NCI-H526 treated with DMSO at 0.1 percent for 48 hours (cell line): ENCODE measurements around the gene ZDHHC3.

Experiments used
- DNase-seq: peaks from one replicate; lab custom pipeline; 2025; lab: John Stamatoyannopoulos, UW

The ZDHHC3 gene

GRCh38 chr3:44976002-44976815 is at the start of gene ZDHHC3, which contains the start of gene EXOSC7:
ZDHHC3 (minus strand) TSS chr3:44976174; CDS start chr3:44959436, 16,738 bp downstream.
EXOSC7 (plus strand) TSS chr3:44976244; CDS start chr3:44976278, 34 bp downstream.
- DNase-seq: peak; percentile 43

- no peak for DNase-seq
These were observed 48.7 kb upstream of the ZDHHC3 start for GRCh38 chr3:45024542-45025255.

GRCh38 chr3:45023675-45024074 is 47.7 kb upstream of the ZDHHC3 start:
- no peak for DNase-seq

GRCh38 chr3:45021524-45022297 is 45.7 kb upstream of the ZDHHC3 start:
- DNase-seq: no peak

GRCh38 chr3:45020534-45020933 is 44.6 kb upstream of the ZDHHC3 start:
- no peak for DNase-seq

GRCh38 chr3:45017821-45018220 is 41.8 kb upstream of the ZDHHC3 start:
- no peak for DNase-seq

- DNase-seq: no peak
These were observed 40.9 kb upstream of the ZDHHC3 start for GRCh38 chr3:45016916-45017315.

- no peak for DNase-seq
These were observed 36.6 kb upstream of the ZDHHC3 start for GRCh38 chr3:45012577-45012976.

GRCh38 chr3:45011756-45012508 is 36.0 kb upstream of the ZDHHC3 start:
- DNase-seq: no peak

GRCh38 chr3:45010811-45011333 is 34.9 kb upstream of the ZDHHC3 start:
- DNase-seq: no peak

- DNase-seq: no peak
These were observed 33.9 kb upstream of the ZDHHC3 start for GRCh38 chr3:45009868-45010267.

GRCh38 chr3:45008117-45008516 is 32.1 kb upstream of the ZDHHC3 start:
- DNase-seq: no peak

GRCh38 chr3:45007091-45007490 is 31.1 kb upstream of the ZDHHC3 start:
- DNase-seq: no peak

- no peak for DNase-seq
These were observed 27.9 kb upstream of the ZDHHC3 start for GRCh38 chr3:45003859-45004258.

GRCh38 chr3:45003406-45003805 is 27.4 kb upstream of the ZDHHC3 start:
- DNase-seq: no peak

GRCh38 chr3:45002720-45003119 is 26.7 kb upstream of the ZDHHC3 start:
- DNase-seq: no peak

GRCh38 chr3:45002139-45002660 is 26.2 kb upstream of the ZDHHC3 start:
- DNase-seq: no peak

- no peak for DNase-seq
These were observed 25.8 kb upstream of the ZDHHC3 start for GRCh38 chr3:45001738-45002137.

GRCh38 chr3:45000823-45001222 is 24.8 kb upstream of the ZDHHC3 start:
- DNase-seq: no peak

- DNase-seq: no peak
These were observed 23.8 kb upstream of the ZDHHC3 start for GRCh38 chr3:44999782-45000181.

- DNase-seq: no peak
These were observed 20.6 kb upstream of the ZDHHC3 start for GRCh38 chr3:44996556-44996969.
